Activated CD4-positive, alpha-beta memory T cell treated with anti-CD3 and anti-CD28 coated beads, Interleukin-2, amount 10 ng/mL, durations not matched to agents 7 days and 5 days (primary cell): ENCODE results near the gene GM2A. TPM values are rescaled to one million over a fixed set of nuclear protein-coding genes. Genes with fewer than 3 reads are reported as not detected.

Experiments
- CTCF ChIA-PET: fragments of 350-600 bp; sonication (Branson Sonifier 250); formaldehyde crosslinking; loops from one replicate; lab custom pipeline; 2021; ENCODE audit warnings: antibody characterized with exemption, inconsistent platforms; lab: Charles Lee
- POLR2A ChIA-PET: fragments of 350-600 bp; sonication (Branson Sonifier 250); formaldehyde crosslinking; loops from one replicate; lab custom pipeline; 2021; ENCODE audit warnings: antibody characterized with exemption; lab: Charles Lee
- DNase-seq: peaks from one replicate; pipeline ENCODE4 v3.0.0-alpha.2; 2020
- H3K27ac Mint-ChIP-seq: one replicate; pipeline ENCODE4 v1.8.0; 2021; ENCODE audit warnings: mild to moderate bottlenecking, mixed read lengths
- H3K27me3 Mint-ChIP-seq: one replicate; pipeline ENCODE4 v1.8.0; 2021; ENCODE audit warnings: mixed read lengths
- H3K36me3 Mint-ChIP-seq: one replicate; pipeline ENCODE4 v1.8.0; 2021; ENCODE audit warnings: low read depth, mixed read lengths
- H3K4me1 Mint-ChIP-seq: one replicate; pipeline ENCODE4 v1.8.0; 2021; ENCODE audit warnings: mixed read lengths
- H3K4me3 Mint-ChIP-seq: one replicate; pipeline ENCODE4 v1.8.0; 2021; ENCODE audit warnings: mild to moderate bottlenecking, mixed read lengths
- H3K9me3 Mint-ChIP-seq: one replicate; pipeline ENCODE4 v1.8.0; 2021; ENCODE audit warnings: mixed read lengths
- total RNA-seq, 2 experiments: library from RNA; stranded (reverse); gene quantifications; one replicate each; pipeline ENCODE4 v1.2.3, GENCODE V29; 2021

Gene GM2A
- total RNA-seq, 2 experiments from 2014 or later, result 22.4 to 24.5 TPM

GRCh38 chr5:151255621-151256286, 2.8 kb downstream of the GM2A start:
- no peak for DNase-seq
- Mint-ChIP-seq H3K4me1 (peaks cover 41% of the 10 kb centered on the region), H3K27ac (no peak overlapping the region), H3K36me3 (no peaks in the 10 kb centered on the region), H3K27me3 (no peaks in the 10 kb centered on the region), H3K4me3 (no peak overlapping the region), H3K9me3 (no peaks in the 10 kb centered on the region)
- CTCF ChIA-PET, result interaction anchor here (0.7 to 1.1 kb wide), 3 partner anchors 21 to 85 kb away, joined by 3 to 4 read pairs (median 4); no protein-coding TSS in a partner anchor
- POLR2A ChIA-PET, result no interaction called here

GRCh38 chr5:151257731-151258181, 4.8 kb downstream of the GM2A start:
- Mint-ChIP-seq H3K36me3 (peaks cover 3% of the 10 kb centered on the region), H3K27ac (no peak overlapping the region), H3K27me3 (no peaks in the 10 kb centered on the region), H3K4me1 (peaks cover 27% of the 10 kb centered on the region), H3K4me3 (no peak overlapping the region), H3K9me3 (no peaks in the 10 kb centered on the region)
- no peak for DNase-seq
- CTCF ChIA-PET, result no interaction called here
- POLR2A ChIA-PET, result interaction anchor here (1.2 kb wide), 1 partner anchor 35 kb away, joined by 3 read pairs; no protein-coding TSS in a partner anchor

- ChIA-PET CTCF (no interaction called here), POLR2A (no interaction called here)
- DNase-seq, result no peak
- Mint-ChIP-seq H3K4me1 (peaks cover 27% of the 10 kb centered on the region), H3K4me3 (no peak overlapping the region), H3K27ac (no peak overlapping the region), H3K27me3 (no peaks in the 10 kb centered on the region), H3K9me3 (no peaks in the 10 kb centered on the region), H3K36me3 (peaks cover 5% of the 10 kb centered on the region)
Observed at GRCh38 chr5:151258201-151258611, 5.2 kb downstream of the GM2A start.

GRCh38 chr5:151258816-151259215, 5.8 kb downstream of the GM2A start:
- no peaks in the 10 kb centered on the region for H3K27me3 Mint-ChIP-seq
- peaks cover 27% of the 10 kb centered on the region for H3K4me1 Mint-ChIP-seq
- CTCF ChIA-PET, result no interaction called here
- POLR2A ChIA-PET, result no interaction called here
- no peaks in the 10 kb centered on the region for H3K9me3 Mint-ChIP-seq
- DNase-seq, result no peak
- peaks cover 10% of the 10 kb centered on the region for H3K36me3 Mint-ChIP-seq
- H3K27ac Mint-ChIP-seq, result no peak overlapping the region
- H3K4me3 Mint-ChIP-seq, result no peak overlapping the region

- no peaks in the 10 kb centered on the region for H3K27me3 Mint-ChIP-seq
- no peaks in the 10 kb centered on the region for H3K9me3 Mint-ChIP-seq
- peaks cover 25% of the 10 kb centered on the region for H3K4me1 Mint-ChIP-seq
- DNase-seq, result no peak
- H3K36me3 Mint-ChIP-seq, result peaks cover 19% of the 10 kb centered on the region
- no peak overlapping the region for H3K4me3 Mint-ChIP-seq
- ChIA-PET POLR2A (no interaction called here), CTCF (no interaction called here)
- H3K27ac Mint-ChIP-seq, result no peak overlapping the region
Observed at GRCh38 chr5:151259931-151260330, 6.9 kb downstream of the GM2A start.

GRCh38 chr5:151262532-151262931, 9.5 kb downstream of the GM2A start:
- peaks cover 37% of the 10 kb centered on the region for H3K36me3 Mint-ChIP-seq
- POLR2A ChIA-PET, result no interaction called here
- DNase-seq, result no peak
- H3K27me3 Mint-ChIP-seq, result no peaks in the 10 kb centered on the region
- no peak overlapping the region for H3K4me3 Mint-ChIP-seq
- H3K9me3 Mint-ChIP-seq, result no peaks in the 10 kb centered on the region
- CTCF ChIA-PET, result interaction anchor here (0.9 to 1.2 kb wide), 2 partner anchors 10 to 22 kb away, joined by 3 to 4 read pairs; partner anchors contain the start of gene GM2A
- H3K27ac Mint-ChIP-seq, result no peak overlapping the region
- peaks cover 13% of the 10 kb centered on the region for H3K4me1 Mint-ChIP-seq

- ChIA-PET CTCF (interaction anchor here (1.1 kb wide), 1 partner anchor 11 kb away, joined by 3 read pairs; the partner anchor contains the start of gene GM2A), POLR2A (no interaction called here)
- peak overlapping the region; percentile 58 for H3K27ac Mint-ChIP-seq
- no peak for DNase-seq
- H3K27me3 Mint-ChIP-seq, result no peaks in the 10 kb centered on the region
- H3K9me3 Mint-ChIP-seq, result no peaks in the 10 kb centered on the region
- H3K4me1 Mint-ChIP-seq, result peaks cover 13% of the 10 kb centered on the region
- H3K4me3 Mint-ChIP-seq, result no peak overlapping the region
- peaks cover 46% of the 10 kb centered on the region for H3K36me3 Mint-ChIP-seq
Observed at GRCh38 chr5:151264113-151264512, 11.1 kb downstream of the GM2A start.

GRCh38 chr5:151267491-151268260, 14.7 kb downstream of the GM2A start:
- POLR2A ChIA-PET, result no interaction called here
- H3K27ac Mint-ChIP-seq, result no peak overlapping the region
- no peak overlapping the region for H3K4me3 Mint-ChIP-seq
- CTCF ChIA-PET, result no interaction called here
- H3K9me3 Mint-ChIP-seq, result no peaks in the 10 kb centered on the region
- peaks cover 44% of the 10 kb centered on the region for H3K36me3 Mint-ChIP-seq
- peaks cover 13% of the 10 kb centered on the region for H3K4me1 Mint-ChIP-seq
- no peak for DNase-seq
- H3K27me3 Mint-ChIP-seq, result no peaks in the 10 kb centered on the region

GRCh38 chr5:151270599-151270998, 17.6 kb downstream of the GM2A start:
- H3K36me3 Mint-ChIP-seq, result peaks cover 26% of the 10 kb centered on the region

GRCh38 chr5:151271336-151271735, 18.4 kb downstream of the GM2A start:
- H3K4me3 Mint-ChIP-seq, result no peak overlapping the region
- H3K27ac Mint-ChIP-seq, result no peak overlapping the region
- POLR2A ChIA-PET, result no interaction called here
- peaks cover 21% of the 10 kb centered on the region for H3K36me3 Mint-ChIP-seq
- DNase-seq, result no peak
- peaks cover 2% of the 10 kb centered on the region for H3K27me3 Mint-ChIP-seq
- CTCF ChIA-PET, result no interaction called here
- no peaks in the 10 kb centered on the region for H3K9me3 Mint-ChIP-seq
- no peaks in the 10 kb centered on the region for H3K4me1 Mint-ChIP-seq

More at GRCh38 chr5:151270599-151270998, 17.6 kb downstream of the GM2A start:
- POLR2A ChIA-PET, result no interaction called here
- Mint-ChIP-seq H3K27me3 (no peaks in the 10 kb centered on the region), H3K4me1 (no peaks in the 10 kb centered on the region), H3K27ac (no peak overlapping the region), H3K9me3 (no peaks in the 10 kb centered on the region), H3K4me3 (no peak overlapping the region)
- CTCF ChIA-PET, result no interaction called here
- no peak for DNase-seq

- H3K9me3 Mint-ChIP-seq, result no peaks in the 10 kb centered on the region
- H3K36me3 Mint-ChIP-seq, result no peaks in the 10 kb centered on the region
- no peak overlapping the region for H3K27ac Mint-ChIP-seq
- no peak overlapping the region for H3K4me3 Mint-ChIP-seq
- ChIA-PET POLR2A (no interaction called here), CTCF (interaction anchor here (0.8 to 1.0 kb wide), 2 partner anchors 9 to 41 kb away, joined by 3 to 5 read pairs; no protein-coding TSS in a partner anchor)
- no peaks in the 10 kb centered on the region for H3K4me1 Mint-ChIP-seq
- peaks cover 2% of the 10 kb centered on the region for H3K27me3 Mint-ChIP-seq
- no peak for DNase-seq
Observed at GRCh38 chr5:151274666-151275065, 21.7 kb downstream of the GM2A start.

GRCh38 chr5:151275803-151276202, 22.8 kb downstream of the GM2A start:
- Mint-ChIP-seq H3K27ac (no peak overlapping the region), H3K4me1 (no peaks in the 10 kb centered on the region), H3K4me3 (no peak overlapping the region), H3K27me3 (peaks cover 2% of the 10 kb centered on the region), H3K9me3 (no peaks in the 10 kb centered on the region), H3K36me3 (no peaks in the 10 kb centered on the region)
- ChIA-PET POLR2A (no interaction called here), CTCF (interaction anchor here (1.0 kb wide), 2 partner anchors 8 to 224 kb away, joined by 3 to 5 read pairs; no protein-coding TSS in a partner anchor)
- no peak for DNase-seq

- ChIA-PET POLR2A (no interaction called here), CTCF (interaction anchor here (1.8 kb wide), 1 partner anchor 37 kb away, joined by 4 read pairs; no protein-coding TSS in a partner anchor)
- Mint-ChIP-seq H3K27ac (no peak overlapping the region), H3K36me3 (no peaks in the 10 kb centered on the region), H3K4me3 (no peak overlapping the region), H3K9me3 (no peaks in the 10 kb centered on the region), H3K27me3 (peaks cover 2% of the 10 kb centered on the region), H3K4me1 (no peaks in the 10 kb centered on the region)
- no peak for DNase-seq
Observed at GRCh38 chr5:151278845-151279244, 25.9 kb downstream of the GM2A start.
